Measurements from ENCODE around the gene SGPP1.

DNA sequence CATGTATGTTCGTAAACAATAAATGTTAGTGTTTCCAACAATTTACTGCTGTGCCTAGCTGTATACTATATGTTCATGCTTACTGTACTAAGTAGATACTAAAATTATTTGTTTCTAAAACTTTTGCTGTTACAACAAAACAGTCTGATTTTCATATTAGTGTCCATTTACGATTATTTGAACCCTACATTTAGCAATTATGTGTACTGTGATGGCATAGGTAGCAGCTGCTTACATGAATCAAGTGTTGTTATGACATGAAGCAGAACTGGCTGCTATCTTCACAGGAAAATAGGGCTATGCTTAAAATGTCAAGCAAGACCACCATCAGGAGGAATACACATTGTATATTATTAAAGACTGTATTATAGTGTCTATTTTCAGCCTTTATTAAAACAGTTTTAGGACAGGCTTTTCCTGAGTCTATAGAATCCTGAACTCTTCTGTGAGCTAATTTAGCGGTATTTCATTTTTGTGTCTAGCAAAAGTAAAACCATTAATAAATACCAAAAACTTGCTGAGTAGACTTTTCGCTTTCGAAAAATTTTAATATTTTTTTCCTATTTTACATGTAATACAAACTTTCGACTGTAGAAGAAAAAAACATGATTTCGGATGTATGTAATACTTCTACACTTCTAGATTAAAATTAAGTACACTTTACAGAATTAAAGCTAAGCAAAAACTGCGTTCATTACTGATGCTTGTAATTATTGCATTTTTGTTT, 85.0 kb downstream of the SGPP1 start:
- TF ChIP-seq, protein P1, sequence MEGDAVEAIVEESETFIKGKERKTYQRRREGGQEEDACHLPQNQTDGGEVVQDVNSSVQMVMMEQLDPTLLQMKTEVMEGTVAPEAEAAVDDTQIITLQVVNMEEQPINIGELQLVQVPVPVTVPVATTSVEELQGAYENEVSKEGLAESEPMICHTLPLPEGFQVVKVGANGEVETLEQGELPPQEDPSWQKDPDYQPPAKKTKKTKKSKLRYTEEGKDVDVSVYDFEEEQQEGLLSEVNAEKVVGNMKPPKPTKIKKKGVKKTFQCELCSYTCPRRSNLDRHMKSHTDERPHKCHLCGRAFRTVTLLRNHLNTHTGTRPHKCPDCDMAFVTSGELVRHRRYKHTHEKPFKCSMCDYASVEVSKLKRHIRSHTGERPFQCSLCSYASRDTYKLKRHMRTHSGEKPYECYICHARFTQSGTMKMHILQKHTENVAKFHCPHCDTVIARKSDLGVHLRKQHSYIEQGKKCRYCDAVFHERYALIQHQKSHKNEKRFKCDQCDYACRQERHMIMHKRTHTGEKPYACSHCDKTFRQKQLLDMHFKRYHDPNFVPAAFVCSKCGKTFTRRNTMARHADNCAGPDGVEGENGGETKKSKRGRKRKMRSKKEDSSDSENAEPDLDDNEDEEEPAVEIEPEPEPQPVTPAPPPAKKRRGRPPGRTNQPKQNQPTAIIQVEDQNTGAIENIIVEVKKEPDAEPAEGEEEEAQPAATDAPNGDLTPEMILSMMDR (optimal IDR thresholded peaks at IDR 0.05 in 1 of 3, IDR thresholded peaks at IDR 0.05 in 1 of 3, conservative IDR thresholded peaks at IDR 0.05 in 1 of 3; ENCODE audit: extremely low read depth in 1 of 3, insufficient read depth in 2 of 3, low read length in 3 of 3): no peak
- no peak for TF ChIP-seq EZH2 (IDR thresholded peaks at IDR 0.05; ENCODE audit: low read length)
